Effector memory CD8-positive, alpha-beta T cell (primary cell): ENCODE data around the gene NMT1.
A peak's percentile ranks its signal among the peaks of the same experiment; 100 is the strongest.

Experiments
- ATAC-seq: fragments of 150-1000 bp; cut with Tn5 transposase; replicated peaks from 2 replicates; pipeline ENCODE4 v1.10.0; 2021; ENCODE audit warnings: mild to moderate bottlenecking, moderate library complexity
- DNase-seq, 3 experiments: peaks; one replicate each; pipeline ENCODE4 v3.0.0; 2021
- H3K27ac Mint-ChIP-seq, 2 donors: one replicate each; pipeline ENCODE4 v1.8.0; 2022; ENCODE audit warnings: mild to moderate bottlenecking in 2 of 2, mixed read lengths in 2 of 2, moderate library complexity in 2 of 2
- H3K27me3 Mint-ChIP-seq, 2 donors: one replicate each; pipeline ENCODE4 v1.8.0; 2022; ENCODE audit warnings: mixed read lengths in 2 of 2
- H3K36me3 Mint-ChIP-seq: one replicate; pipeline ENCODE4 v1.8.0; 2022; ENCODE audit warnings: mild to moderate bottlenecking, moderate library complexity, mixed read lengths; ENCODE audit not compliant: insufficient read depth
- H3K4me1 Mint-ChIP-seq, 2 donors: one replicate each; pipeline ENCODE4 v1.8.0; 2022; ENCODE audit warnings: low read depth in 2 of 2, mixed read lengths in 2 of 2
- H3K4me3 Mint-ChIP-seq, 2 donors: one replicate each; pipeline ENCODE4 v1.8.0; 2022; ENCODE audit warnings: mild to moderate bottlenecking in 2 of 2, mixed read lengths in 2 of 2, moderate library complexity in 2 of 2
- H3K9me3 Mint-ChIP-seq, 2 donors: one replicate each; pipeline ENCODE4 v1.8.0; 2022; ENCODE audit warnings: mixed read lengths in 2 of 2

NMT1 gene

DNA sequence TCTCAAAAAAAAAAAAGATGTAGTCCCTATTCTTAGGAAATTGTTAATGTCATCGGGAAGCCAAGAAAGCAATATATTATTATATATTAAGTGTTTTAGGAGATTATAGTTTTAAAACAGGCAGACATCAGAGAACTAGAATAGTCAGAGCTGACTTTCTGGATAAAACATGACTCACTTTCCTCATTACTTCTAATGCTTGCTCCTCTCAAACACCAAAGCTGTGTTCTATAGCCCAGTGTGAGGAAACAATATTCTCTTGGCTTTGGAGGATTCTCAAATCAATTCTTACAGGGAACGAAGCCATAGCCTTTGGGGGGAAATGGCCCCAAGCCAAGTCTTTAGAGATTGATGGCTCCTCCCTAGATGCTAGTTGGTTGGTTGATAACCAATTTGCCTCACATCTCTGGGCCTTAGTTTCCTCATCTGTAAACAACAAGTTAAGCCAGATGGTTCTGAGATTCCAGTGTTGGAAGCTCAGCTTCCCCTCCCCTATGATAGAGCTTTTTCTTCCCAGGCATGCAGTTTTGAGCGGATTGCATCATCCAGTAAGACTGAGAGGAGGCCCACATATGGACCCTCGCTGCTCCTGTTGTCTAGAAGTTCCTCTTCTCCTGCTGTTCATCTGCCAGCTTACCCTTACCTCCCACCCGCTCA, 12.4 kb downstream of the NMT1 start:
- H3K27me3 Mint-ChIP-seq: no peaks in the 10 kb centered on the region
- H3K27ac Mint-ChIP-seq: peak overlapping the region in 1 of 2 donors; percentile 63
- ATAC-seq (no peak), DNase-seq (no peak)
- no peaks in the 10 kb centered on the region for H3K9me3 Mint-ChIP-seq
- H3K4me1 Mint-ChIP-seq: peaks cover 11 to 20% of the 10 kb centered on the region in 2 donors
- peaks cover 41% of the 10 kb centered on the region for H3K36me3 Mint-ChIP-seq
- no peak overlapping the region for H3K4me3 Mint-ChIP-seq

DNA sequence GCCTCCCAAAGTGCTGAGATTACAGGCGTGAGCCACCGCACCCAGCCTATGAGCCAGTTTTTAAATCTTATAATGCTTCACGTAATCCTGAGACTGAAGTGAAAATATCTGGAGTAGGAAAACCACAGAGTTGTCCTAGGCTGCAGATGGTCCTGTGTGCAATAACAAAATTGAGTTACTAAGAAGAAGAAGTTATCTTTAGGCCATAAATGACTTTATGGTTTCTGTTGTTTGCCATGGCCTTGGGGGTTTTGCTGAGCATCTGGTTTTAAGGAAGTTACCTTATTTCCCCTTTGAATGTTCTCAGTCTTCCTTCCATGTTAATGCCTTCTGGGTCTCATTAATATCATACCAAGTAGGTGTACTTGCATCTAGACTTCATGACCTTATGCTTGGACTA, 16.5 kb downstream of the NMT1 start:
- no peak for ATAC-seq
- H3K27ac Mint-ChIP-seq: peak overlapping the region; percentile 16 to 60
- DNase-seq: no peak
- peaks cover 11 to 17% of the 10 kb centered on the region in 2 donors for H3K4me1 Mint-ChIP-seq
- peaks cover 50% of the 10 kb centered on the region for H3K36me3 Mint-ChIP-seq
- no peaks in the 10 kb centered on the region for H3K27me3 Mint-ChIP-seq
- no peak overlapping the region for H3K4me3 Mint-ChIP-seq
- H3K9me3 Mint-ChIP-seq: no peaks in the 10 kb centered on the region

DNA sequence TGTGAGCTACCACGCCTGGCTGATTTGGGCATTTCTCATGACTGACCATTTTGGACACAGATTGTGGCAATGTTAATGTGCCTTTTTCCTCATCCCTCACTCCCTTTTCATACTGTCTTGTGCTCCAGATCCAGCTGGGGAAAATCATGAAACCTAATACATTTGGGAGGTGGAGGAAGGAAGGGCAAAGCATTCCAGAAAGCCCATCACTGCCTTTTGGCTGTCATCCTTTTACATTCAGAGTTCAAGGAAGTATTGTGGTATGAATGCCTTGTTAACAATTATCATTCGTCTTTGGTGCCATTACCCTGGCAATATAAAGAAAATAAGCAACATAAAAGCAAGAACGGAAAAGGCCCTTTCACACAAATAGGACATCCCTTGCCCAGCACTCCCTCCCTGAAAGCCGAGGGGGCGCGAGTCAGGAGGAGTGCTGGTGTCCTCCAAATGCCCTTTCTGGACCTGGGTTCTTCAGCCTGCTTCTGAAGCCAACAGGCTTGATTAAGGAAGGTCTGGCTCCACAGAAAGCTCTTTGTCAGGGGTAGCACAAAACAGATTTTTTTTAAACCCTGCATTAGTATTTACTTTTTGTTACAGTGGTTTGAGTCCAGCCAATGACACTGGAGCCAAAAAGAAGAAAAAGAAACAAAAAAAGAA, 20.1 kb downstream of the NMT1 start:
- H3K9me3 Mint-ChIP-seq: no peaks in the 10 kb centered on the region
- no peak overlapping the region for H3K4me3 Mint-ChIP-seq
- no peaks in the 10 kb centered on the region for H3K27me3 Mint-ChIP-seq
- H3K4me1 Mint-ChIP-seq: peaks cover 7 to 11% of the 10 kb centered on the region in 2 donors
- no peak for ATAC-seq
- no peak for DNase-seq
- peaks cover 52% of the 10 kb centered on the region for H3K36me3 Mint-ChIP-seq
- no peak overlapping the region for H3K27ac Mint-ChIP-seq

DNA sequence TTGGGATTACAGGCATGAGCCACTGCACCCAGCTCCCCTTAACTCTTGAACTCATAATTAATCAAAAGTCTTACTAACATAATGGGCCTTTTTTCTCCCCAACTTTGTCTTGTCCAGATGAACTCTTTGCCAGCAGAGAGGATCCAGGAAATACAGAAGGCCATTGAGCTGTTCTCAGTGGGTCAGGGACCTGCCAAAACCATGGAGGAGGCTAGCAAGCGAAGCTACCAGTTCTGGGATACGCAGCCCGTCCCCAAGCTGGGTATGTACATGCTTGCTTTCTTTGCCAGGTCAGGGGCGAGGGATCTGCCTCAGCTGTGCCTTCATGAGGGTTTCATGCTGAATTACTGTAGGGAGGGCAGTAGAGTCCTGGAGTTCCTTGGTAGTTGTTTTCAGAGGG, 25.3 kb downstream of the NMT1 start:
- no peaks in the 10 kb centered on the region for H3K9me3 Mint-ChIP-seq
- no peak overlapping the region for H3K4me3 Mint-ChIP-seq
- peaks cover 79% of the 10 kb centered on the region for H3K36me3 Mint-ChIP-seq
- H3K4me1 Mint-ChIP-seq: no peaks in the 10 kb centered on the region
- no peaks in the 10 kb centered on the region for H3K27me3 Mint-ChIP-seq
- no peak for DNase-seq
- no peak overlapping the region for H3K27ac Mint-ChIP-seq
- ATAC-seq: no peak

DNA sequence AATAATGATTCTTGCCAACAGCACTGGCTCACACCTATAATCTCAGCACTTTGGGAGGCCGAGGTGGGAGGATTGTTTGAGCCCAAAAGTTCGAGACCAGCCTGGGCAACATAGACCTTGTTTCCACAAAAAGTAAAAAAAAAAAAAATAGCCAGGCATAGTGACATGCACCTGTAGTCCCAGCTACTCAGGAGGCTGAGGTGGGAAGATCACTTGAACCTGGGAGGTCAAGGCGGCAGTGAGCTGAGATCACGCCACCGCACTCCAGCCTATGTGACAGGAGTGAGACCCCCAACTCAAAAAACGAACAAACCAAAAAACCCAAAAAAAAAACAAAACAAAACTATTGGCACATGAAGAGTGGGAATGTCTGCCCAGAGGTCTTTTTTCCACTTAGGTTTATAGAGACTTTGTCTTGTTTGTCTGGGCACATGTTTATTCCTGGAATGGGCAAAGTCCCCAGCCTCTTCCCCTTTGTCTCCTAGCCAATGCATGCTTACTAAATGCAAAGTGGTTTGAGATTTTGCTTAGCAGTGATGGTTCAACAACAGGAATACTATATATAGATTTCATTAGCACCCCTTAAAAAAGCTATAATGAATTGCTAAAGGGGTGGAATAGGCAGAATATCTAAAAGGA, 25.9 kb downstream of the NMT1 start:
- H3K36me3 Mint-ChIP-seq: peaks cover 78% of the 10 kb centered on the region
- H3K4me1 Mint-ChIP-seq: no peaks in the 10 kb centered on the region
- H3K27me3 Mint-ChIP-seq: no peaks in the 10 kb centered on the region
- no peaks in the 10 kb centered on the region for H3K9me3 Mint-ChIP-seq
- no peak overlapping the region for H3K4me3 Mint-ChIP-seq
- DNase-seq (no peak), ATAC-seq (no peak)
- H3K27ac Mint-ChIP-seq: no peak overlapping the region

DNA sequence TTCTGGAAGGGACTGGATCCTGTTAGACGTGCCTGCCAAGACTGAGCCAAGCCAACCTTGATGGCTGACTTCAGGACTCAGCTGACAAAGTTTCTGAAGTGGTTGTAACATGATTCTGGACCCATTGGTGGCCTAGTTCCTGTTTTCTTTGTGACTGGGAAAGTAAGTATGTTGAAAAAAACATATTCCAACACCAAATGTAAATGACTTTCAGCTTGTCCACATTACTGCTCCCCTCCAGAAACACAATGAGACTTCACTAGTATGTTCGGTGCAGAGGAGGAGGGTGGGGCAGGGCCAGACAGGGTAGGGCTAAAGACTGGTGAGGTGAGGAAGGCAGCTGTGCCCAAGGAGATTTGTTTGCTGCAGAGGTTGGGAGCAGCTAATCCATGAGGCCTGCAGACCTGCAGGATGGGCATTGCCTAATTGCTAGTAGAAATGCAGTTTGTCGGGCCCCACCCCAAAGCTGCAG, 26.4 kb downstream of the NMT1 start:
- DNase-seq: no peak
- ATAC-seq: no peak
- Mint-ChIP-seq H3K9me3 (no peaks in the 10 kb centered on the region), H3K27ac (no peak overlapping the region), H3K4me3 (no peak overlapping the region), H3K36me3 (peaks cover 72% of the 10 kb centered on the region), H3K4me1 (no peaks in the 10 kb centered on the region), H3K27me3 (no peaks in the 10 kb centered on the region)

DNA sequence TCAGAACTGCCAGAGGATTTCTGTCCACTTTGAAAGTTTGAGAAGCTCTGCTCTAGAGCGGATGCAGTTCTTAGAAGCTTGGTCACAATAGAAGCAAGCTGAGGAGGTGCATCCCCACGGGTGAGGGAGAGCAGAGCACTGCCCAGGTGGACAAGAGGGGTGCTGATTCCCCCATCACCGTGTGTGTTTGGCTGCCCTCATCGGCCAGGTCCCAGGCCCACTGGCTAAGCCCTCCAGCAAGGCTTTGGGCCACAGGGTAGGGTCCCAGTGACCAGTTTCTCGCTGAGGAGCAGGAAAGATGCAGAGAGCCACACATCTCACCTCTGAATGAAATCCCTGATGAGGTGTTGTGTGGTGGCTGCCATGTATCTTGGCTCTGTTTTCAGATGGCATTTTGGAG, 26.9 kb downstream of the NMT1 start:
- Mint-ChIP-seq H3K36me3 (peaks cover 71% of the 10 kb centered on the region), H3K27me3 (no peaks in the 10 kb centered on the region), H3K27ac (no peak overlapping the region), H3K4me1 (no peaks in the 10 kb centered on the region), H3K4me3 (no peak overlapping the region), H3K9me3 (no peaks in the 10 kb centered on the region)
- DNase-seq: no peak
- ATAC-seq: no peak

DNA sequence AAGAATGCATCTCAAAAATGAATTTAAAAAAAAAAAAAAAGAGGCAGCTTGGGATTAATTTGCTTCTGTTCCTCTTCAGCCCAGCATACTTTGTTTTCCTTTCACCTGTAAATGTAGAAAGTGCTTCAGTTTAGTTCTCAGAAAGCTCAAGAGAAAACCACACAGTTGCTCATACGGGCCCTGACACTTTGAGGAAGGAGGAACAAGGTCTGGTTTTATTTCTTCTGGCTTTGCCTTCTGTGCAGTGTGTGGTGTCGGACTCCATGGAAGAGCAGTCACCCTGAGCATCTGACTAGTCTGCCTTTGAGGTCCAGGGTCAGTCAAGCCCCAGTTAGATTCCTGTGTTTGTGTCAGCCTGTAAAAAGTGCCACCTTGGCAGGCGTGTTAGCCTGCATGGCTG, 27.6 kb downstream of the NMT1 start:
- no peaks in the 10 kb centered on the region for H3K4me1 Mint-ChIP-seq
- H3K36me3 Mint-ChIP-seq: peaks cover 73% of the 10 kb centered on the region
- no peaks in the 10 kb centered on the region for H3K9me3 Mint-ChIP-seq
- H3K27ac Mint-ChIP-seq: no peak overlapping the region
- H3K27me3 Mint-ChIP-seq: no peaks in the 10 kb centered on the region
- H3K4me3 Mint-ChIP-seq: no peak overlapping the region
- ATAC-seq: no peak
- no peak for DNase-seq

DNA sequence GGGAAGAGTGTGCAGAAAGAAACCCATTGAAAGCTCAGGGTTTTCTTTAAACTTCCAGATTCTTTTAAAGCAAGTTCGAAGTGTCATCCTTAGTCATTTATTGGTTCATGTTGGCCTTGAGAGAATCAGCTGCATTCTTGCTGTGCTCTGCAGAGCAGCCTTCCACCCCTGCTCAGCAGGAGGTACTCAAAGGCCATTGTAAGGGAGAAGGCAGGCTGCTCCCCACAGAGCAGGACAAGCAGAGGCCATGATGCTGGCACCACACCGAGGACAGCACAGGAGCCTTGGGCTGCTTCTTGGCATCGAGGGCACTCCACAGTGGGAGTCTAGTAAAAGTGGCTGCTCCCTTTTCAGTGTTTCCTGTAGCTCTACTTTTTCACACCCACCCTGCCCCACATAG, 29.6 kb downstream of the NMT1 start:
- no peak for DNase-seq
- Mint-ChIP-seq H3K9me3 (no peaks in the 10 kb centered on the region), H3K4me3 (no peak overlapping the region), H3K27ac (peak overlapping the region; percentile 32 to 51), H3K36me3 (peaks cover 77% of the 10 kb centered on the region), H3K27me3 (no peaks in the 10 kb centered on the region), H3K4me1 (no peaks in the 10 kb centered on the region)
- no peak for ATAC-seq

DNA sequence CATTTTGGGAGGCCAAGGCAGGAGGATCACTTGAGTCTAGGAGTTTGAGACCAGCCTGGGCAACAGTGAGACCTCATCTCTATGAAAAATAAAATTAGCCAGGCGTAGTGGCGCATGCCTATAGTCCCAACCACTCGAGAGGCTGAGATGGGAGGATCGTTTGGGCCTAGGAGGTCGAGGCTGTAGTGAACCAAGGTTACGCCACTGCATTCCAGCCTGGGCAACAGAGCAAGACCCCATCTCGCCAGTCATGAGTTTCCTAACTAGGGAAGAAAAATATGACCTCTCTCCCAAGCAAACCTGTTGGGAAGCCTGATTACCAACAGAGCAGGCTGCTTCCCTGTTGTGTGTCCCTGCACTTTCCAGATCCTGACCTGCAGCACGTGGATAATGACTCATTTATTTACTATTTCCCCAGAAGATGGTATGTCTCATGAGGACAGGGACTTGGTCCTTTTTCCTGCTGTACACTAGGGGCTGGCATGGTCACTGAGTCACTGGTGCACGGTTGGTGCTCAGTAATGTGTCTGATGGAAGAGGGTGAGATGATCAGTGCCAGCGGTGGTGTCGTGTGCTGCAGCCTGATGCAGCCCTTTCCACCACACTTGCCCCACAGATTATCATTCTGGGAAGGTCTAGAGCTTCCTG, 30.8 kb downstream of the NMT1 start:
- no peak for DNase-seq
- H3K4me1 Mint-ChIP-seq: peaks cover 0 to 1% of the 10 kb centered on the region in 2 donors
- H3K4me3 Mint-ChIP-seq: no peak overlapping the region
- no peak for ATAC-seq
- H3K27ac Mint-ChIP-seq: peak overlapping the region; percentile 51 to 84
- H3K9me3 Mint-ChIP-seq: no peaks in the 10 kb centered on the region
- peaks cover 77% of the 10 kb centered on the region for H3K36me3 Mint-ChIP-seq
- no peaks in the 10 kb centered on the region for H3K27me3 Mint-ChIP-seq

DNA sequence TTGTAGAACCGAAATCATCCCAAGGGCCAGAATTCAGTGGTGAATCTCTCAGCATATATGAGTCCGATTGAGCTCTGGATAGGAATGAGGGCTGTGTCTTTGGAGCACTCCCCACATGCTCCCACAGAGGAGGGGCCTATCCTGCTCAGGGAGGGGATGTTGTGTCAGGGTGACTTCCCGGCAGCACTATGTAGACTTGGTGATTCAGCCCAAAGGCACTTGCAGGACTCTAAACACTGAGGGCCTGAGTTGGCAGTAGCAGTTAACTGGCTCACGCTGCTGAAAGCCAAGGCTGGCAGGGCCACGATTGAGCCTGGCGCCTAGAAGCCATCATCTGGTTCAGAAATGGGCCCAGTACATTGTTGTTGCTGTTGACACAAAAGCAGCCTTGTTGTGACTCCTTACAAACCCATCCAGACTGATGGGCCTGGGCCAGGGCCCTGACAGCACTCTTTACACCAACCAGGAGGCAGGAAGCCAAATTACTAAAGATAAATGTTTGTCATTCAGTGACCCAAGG, 31.9 kb downstream of the NMT1 start:
- peaks cover 0 to 1% of the 10 kb centered on the region in 2 donors for H3K4me1 Mint-ChIP-seq
- H3K9me3 Mint-ChIP-seq: no peaks in the 10 kb centered on the region
- DNase-seq (no peak), ATAC-seq (no peak)
- no peaks in the 10 kb centered on the region for H3K27me3 Mint-ChIP-seq
- H3K36me3 Mint-ChIP-seq: peaks cover 77% of the 10 kb centered on the region
- H3K27ac Mint-ChIP-seq: peak overlapping the region in 1 of 2 donors; percentile 84
- H3K4me3 Mint-ChIP-seq: no peak overlapping the region

DNA sequence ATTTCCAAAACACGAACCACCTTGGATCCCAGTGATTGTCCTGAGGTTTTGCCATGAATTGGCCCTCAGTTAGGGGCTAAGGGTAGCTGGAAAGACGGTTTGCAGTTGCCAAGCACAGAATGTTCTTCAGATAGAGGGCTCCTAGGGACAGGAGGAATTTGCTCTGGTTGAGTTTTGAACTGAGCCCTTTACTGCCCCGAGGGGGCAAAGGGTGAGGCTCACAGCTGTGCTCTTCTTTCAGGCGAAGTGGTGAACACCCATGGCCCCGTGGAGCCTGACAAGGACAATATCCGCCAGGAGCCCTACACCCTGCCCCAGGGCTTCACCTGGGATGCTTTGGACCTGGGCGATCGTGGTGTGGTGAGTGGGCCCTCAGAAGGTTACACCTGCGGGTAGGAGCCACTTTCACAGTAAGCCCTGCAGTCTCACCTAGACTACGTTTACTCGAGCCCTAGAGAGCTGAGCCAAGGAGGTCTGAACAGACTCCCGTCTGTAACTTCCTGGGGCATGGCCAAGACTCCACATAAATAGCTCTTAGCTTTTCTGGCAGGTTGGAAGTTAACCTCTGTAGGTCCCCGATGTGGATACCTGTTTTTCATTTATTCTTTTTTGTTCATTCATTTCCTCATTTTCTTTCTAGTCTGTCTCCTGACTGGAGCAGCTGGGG, 32.5 kb downstream of the NMT1 start:
- Mint-ChIP-seq H3K4me3 (no peak overlapping the region), H3K27ac (no peak overlapping the region), H3K27me3 (no peaks in the 10 kb centered on the region), H3K9me3 (no peaks in the 10 kb centered on the region), H3K36me3 (peaks cover 73% of the 10 kb centered on the region), H3K4me1 (peaks cover 0 to 3% of the 10 kb centered on the region in 2 donors)
- no peak for ATAC-seq
- no peak for DNase-seq

DNA sequence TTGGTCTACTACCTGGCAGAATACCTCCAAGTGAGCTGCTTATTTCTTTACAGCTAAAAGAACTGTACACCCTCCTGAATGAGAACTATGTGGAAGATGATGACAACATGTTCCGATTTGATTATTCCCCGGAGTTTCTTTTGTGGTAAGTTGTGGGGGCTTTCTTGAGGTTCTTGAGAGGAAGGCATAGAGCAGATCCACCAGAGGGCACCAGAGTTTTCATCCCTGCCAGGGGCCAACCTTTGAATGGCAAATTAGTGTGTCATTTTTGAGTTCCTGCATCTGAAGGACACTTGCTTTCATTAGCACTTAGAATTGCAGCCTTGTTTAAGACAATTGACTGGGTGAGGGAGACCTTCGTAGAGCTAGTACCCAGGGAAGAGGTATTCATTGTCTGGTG, 35.0 kb downstream of the NMT1 start:
- Mint-ChIP-seq H3K9me3 (no peaks in the 10 kb centered on the region), H3K27me3 (no peaks in the 10 kb centered on the region), H3K36me3 (peaks cover 78% of the 10 kb centered on the region), H3K4me1 (peaks cover 3% of the 10 kb centered on the region in 2 donors), H3K27ac (peak overlapping the region in 1 of 2 donors; percentile 46), H3K4me3 (no peak overlapping the region)
- DNase-seq (no peak), ATAC-seq (no peak)
